Amniotic stem cell (primary cell): ENCODE data around the gene TSPEAR.
"Not testable (repeated sequence)": the region's sequence is repeated elsewhere in the genome, so short reads cannot be mapped to it uniquely, and the experiment has no call there.

ENCODE experiments used
- DNase-seq: peaks from one replicate; lab custom pipeline; 2025; lab: John Stamatoyannopoulos, UW

Gene TSPEAR

GRCh38 chr21:44702111-44702972 lies 9.0 kb downstream of the TSPEAR start:
- DNase-seq, result no peak

DNA sequence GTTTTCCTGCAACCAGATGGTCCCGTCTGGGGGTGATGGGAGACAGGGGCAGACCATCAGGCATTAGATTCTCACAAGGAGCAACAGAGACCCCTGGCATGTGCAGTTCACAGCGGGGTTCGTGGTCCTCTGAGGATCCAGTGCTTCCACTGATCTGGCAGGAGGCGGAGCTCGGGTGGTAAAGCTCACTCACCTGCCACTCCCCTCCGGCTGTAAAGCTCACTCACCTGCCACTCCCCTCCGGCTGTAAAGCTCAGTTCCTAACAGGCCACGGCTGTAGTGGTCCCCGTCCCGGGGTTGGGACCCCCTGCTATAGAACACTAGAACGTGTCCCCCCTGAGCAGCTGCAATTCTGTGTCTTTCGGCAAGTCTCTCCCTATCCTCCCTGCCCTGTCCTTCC lies 9.8 kb downstream of the TSPEAR start:
- no peak for DNase-seq

- no peak for DNase-seq
These were observed 10.4 kb downstream of the TSPEAR start for GRCh38 chr21:44701023-44701400.

DNA sequence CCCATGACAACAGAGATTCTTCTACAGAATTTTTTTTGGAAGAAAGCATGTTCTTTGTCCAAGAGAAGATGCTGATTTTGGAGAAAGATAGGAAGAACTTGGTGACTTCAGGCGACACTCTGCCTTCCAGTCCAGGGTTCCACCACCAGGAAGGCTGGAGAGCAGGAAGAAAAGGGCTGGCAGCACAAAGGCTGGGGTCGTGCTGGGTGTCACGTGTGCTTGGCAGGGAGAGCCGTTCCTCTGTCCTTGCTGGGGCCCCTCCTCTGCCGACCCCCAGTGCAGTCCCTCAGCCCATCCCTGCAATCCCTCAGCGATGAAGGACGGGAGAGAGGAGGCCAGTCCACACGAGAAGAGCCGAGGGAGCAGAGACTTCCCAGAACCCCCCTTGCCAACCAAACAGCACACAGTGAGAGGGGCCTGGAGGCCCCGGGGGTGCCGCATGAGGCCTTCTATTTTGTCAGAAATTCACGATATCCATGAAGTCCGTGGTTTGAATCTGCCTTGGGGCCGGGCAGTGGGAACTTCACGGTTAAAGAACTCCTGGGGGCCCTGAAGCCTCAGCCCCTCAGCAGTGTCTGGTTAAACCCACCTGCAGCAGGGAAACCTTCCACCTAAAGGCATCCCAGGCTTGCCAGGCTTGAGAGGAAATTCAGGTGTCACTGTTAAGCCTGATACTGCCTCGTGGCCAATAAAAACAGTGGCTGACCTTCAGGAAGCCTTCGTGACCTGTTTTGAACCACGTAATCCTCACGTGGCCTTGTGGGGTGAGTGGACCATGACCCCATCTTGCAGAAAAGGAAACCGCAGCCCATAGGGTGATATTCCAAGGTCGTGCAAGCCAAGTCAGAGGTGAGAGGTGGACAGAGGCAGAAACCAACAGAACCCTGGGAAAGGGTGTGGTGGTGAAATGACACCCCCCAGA lies 11.0 kb downstream of the TSPEAR start:
- no peak for DNase-seq

DNA sequence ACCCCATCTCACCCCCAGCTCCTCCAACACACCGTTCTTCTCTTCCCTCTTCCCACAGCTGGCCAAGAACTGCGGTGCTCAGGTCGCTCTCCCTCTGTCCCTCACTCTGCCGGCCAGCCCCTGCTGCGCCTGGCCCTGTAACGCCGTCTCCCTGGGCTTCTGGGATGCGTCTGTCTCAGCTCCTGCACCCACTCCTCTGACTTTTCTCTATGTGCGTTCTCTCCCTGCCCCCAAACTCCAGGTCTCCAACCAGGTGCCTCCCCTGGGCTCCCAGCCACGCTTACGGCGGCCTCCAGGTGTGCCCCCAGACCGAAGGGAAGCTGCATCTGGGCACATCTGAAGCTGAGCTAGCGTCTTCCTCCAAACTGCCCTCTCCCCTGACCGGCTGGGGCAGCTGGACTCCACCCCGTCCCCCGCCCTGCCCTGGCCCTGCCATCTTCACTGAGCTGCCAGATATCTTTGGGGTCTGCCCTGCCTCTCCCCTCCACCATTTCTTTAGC lies 11.8 kb downstream of the TSPEAR start:
- no peak for DNase-seq

GRCh38 chr21:44697811-44698734 lies 13.3 kb downstream of the TSPEAR start:
- DNase-seq, result no peak

DNA sequence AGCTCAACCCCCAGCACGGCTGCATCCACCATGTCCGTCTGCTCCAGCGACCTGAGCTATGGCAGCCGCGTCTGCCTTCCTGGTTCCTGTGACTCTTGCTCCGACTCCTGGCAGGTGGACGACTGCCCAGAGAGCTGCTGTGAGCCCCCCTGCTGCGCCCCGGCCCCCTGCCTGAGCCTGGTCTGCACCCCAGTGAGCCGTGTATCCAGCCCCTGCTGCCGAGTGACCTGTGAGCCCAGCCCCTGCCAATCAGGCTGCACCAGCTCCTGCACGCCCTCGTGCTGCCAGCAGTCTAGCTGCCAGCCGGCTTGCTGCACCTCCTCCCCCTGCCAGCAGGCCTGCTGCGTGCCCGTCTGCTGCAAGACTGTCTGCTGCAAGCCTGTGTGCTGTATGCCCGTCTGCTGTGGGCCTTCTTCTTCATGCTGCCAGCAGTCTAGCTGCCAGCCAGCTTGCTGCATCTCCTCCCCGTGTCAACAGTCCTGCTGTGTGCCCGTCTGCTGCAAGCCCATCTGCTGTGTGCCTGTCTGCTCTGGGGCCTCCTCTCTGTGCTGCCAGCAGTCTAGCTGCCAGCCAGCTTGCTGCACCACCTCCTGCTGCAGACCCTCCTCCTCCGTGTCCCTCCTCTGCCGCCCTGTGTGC lies 14.1 kb downstream of the TSPEAR start, which contains the start of gene KRTAP10-12:
TSS of gene KRTAP10-12 (plus strand) at position 1 of the 639 bp plus-strand sequence. CDS start at position 31, 30 bp downstream.
- not testable (repeated sequence) for DNase-seq

GRCh38 chr21:44696572-44696971 lies 14.8 kb downstream of the TSPEAR start:
- DNase-seq, result no peak

- no peak for DNase-seq
These were observed 15.7 kb downstream of the TSPEAR start for GRCh38 chr21:44695641-44696040.

- no peak for DNase-seq
These were observed 16.2 kb downstream of the TSPEAR start for GRCh38 chr21:44695184-44695583.

- no peak for DNase-seq
These were observed 16.6 kb downstream of the TSPEAR start for GRCh38 chr21:44694776-44695175.

GRCh38 chr21:44692798-44693512 lies 18.4 kb downstream of the TSPEAR start:
- DNase-seq, result no peak

DNA sequence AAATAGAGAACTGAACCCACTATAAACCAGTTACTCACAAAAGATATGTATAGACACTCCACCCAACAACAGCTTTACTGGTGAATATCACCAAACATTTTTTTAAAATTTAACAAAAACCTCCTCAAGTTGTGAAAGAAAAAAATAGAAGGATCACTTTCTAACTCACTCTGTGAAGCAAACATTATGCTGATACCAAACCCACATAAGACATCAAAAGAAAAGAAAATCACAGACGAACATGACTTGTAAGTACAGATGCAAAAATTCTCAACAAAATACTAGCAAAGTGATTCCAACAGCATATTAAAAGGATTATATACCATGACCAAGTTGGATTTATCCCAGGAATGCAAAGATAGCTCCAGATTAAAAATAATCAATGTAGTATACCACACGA lies 19.7 kb downstream of the TSPEAR start:
- no peak for DNase-seq

DNA sequence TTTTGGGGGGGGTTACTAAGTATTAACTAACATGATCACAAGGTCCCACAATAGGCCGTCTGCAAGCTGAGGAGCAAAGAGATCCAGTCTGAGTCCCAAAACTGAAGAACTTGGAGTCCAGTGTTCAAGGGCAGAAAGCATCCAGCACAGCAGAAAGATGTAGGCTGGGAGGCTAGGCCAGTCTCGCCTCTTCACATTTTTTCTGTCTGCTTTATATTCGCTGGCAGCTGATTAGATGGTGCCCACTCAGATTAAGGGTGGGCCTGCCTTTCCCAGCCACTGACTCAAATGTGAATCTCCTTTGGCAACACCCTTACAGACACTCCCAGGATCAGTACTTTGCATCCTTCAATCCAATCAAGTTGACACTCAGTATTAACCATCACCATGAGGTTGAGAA lies 21.6 kb downstream of the TSPEAR start:
- not testable (repeated sequence) for DNase-seq

- no peak for DNase-seq
These were observed 23.7 kb downstream of the TSPEAR start for GRCh38 chr21:44687671-44688070.

DNA sequence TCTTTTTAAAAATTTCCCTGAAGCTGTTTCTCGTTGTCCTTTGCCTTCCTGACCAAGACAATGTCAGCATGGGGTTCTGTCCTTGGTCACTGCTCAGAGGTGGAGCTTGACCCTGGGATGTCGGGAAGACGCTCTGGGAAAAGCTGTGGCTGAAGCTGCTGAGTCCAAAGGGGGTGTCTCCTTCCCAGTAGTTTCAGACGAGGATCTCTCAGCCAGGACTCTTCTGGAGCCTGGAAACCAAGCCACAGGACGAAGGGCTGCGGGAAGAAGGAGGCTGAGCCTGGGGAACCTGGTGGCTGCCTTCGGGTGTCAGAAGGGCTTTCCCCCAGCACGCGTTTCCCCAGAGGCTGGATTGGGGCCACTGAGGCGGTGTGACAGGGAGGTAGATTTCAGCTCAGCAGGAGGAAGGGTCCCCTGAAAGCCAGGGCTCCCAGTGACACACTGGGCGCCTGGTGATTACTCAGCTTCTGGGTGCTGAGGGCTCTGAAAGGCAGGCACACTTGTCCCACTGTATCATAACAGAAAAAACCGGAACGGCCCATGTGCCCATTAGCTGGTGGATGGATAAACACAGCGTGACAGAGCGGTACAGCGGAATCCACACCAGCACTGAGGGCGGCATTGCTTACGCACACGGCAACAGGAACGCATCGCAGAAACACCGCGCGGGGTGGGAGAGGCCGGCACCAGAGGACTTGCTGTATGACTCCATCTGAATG lies 24.4 kb downstream of the TSPEAR start:
- DNase-seq, result no peak

DNA sequence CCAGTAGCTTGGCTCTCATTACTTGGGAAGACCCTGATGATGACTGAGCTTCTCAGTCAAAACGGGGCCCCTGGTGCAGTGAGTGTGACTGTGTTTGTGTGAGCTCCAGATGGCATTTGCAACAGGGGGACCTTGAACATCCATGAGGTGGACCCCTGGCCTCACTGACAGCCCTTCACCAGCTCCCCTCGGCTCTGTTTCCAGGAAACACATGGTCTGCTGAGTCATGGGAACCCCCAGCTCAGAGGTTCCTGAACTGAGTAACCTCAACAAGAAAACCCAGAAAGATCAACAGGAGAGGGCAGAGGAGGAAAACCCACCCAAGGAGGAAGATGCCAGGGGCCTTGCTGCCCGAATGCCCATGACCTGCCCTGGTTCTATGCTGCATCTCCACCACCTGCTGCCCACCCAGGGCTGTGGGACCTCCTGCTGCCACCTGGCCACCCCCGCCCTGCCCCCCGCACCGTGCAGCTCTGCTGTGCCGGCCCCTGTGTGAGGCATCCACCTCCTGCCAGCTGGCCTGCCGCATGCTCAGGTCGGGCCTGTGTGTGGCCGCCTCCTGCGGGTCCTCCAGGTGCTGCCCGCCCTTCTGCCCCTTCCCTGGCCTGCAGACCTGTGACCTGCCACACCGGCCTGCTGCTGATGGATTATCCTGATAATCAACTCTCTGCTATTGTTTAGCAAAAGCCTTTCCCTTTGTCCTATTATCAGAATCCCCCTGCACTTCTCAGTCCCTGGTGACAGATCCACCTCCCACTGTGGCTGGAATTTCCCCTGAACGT lies 25.2 kb downstream of the TSPEAR start:
- no peak for DNase-seq

GRCh38 chr21:44685050-44685449 lies 26.3 kb downstream of the TSPEAR start:
- DNase-seq, result not testable (repeated sequence)

DNA sequence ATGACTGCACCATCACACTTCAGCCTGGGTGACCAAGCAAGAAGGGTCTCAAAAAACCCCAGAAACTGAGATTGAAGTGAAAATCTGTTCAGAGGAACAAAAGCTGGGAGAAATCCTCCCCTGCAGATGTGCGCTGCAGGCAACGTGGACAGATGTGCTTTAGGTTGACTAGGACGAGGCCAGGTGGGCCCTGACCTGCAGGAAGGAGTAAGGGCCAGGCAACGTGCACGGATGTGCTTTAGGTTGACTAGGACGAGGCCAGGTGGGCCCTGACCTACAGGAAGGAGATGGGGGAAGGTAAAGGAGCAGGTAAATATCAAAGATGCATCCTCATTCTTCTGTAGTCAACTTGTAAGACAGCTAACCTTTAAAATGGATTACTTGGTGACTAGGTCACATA lies 26.9 kb downstream of the TSPEAR start:
- no peak for DNase-seq
